ENCODE data around the gene SLC15A1. TPM values are rescaled to one million over a fixed set of nuclear protein-coding genes. Genes with fewer than 3 reads are reported as not detected.
"Not testable (repeated sequence)": the region's sequence is repeated elsewhere in the genome, so short reads cannot be mapped to it uniquely, and the experiment has no call there.

The SLC15A1 gene
- polyA plus RNA-seq, 1 donor = 388 TPM

DNA sequence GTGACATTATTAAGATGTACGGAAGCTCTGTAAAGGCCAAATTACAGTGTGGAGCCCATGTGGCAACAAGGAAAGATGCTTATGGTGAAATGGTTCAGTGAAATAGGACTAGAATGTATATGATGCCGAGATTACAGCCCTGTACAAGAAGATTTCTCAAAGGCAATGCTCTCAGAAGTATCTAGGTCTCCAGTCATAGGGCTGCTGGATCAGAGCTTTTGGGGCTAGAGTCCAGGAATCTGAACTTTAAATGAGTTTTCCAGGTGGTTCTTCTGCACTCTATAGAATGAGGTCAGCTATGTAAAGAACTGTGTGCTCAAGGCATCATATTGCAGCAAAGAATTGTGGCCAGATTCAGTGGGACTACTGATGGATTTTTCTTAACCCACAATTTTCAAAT lies 100.2 kb downstream of the SLC15A1 start:
- 86% methylated on average over 1 of the region's 2 CpGs for WGBS (ENCODE audit: insufficient coverage, low lambda C conversion rate)
- DNase-seq = peak in 1 of 2 donors; percentile 35
- H3K27me3 ChIP-seq (ENCODE audit: control insufficient read depth, insufficient read depth, low read length) = no peaks in the 10 kb centered on the region

DNA sequence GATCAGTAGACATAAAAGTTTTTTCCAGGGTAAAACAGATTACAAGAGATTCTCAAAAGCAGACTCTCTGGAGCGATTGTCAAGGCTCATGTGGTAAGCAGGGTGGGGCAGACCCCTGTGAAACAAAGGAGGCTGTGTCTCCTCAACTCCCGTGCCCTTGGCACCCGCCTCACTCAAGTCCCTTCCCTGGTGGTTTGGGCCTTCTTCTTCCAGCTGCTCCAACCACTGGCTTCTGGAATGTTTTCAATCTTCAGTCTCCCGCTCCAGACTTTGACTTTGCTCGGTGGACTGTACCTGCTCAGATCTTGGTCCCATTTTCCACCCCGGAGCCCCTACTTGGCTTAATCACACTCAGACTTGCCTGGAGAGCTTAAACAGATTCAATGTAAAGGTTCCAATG lies 100.7 kb downstream of the SLC15A1 start:
- peak in 1 of 2 donors; percentile 55 for DNase-seq
- WGBS (ENCODE audit: insufficient coverage, low lambda C conversion rate) = 50% methylated on average over 2 of the region's 6 CpGs
- H3K4me1 ChIP-seq (ENCODE audit: control insufficient read depth, insufficient read depth, low read length) = peaks cover 54% of the 10 kb centered on the region

More for the DNA sequence above, 100.2 kb downstream of the SLC15A1 start:
- Histone ChIP-seq H3K9me3 (ENCODE audit: control insufficient read depth, low read depth, low read length) (no peaks in the 10 kb centered on the region), H3K4me3 (ENCODE audit: low read length) (no peak overlapping the region), H3K27ac (ENCODE audit: low read length) (peak overlapping the region; percentile 84), H3K36me3 (ENCODE audit: control insufficient read depth, insufficient read depth, low read length) (no peaks in the 10 kb centered on the region), H3K4me1 (ENCODE audit: control insufficient read depth, insufficient read depth, low read length) (peaks cover 51% of the 10 kb centered on the region)

DNA sequence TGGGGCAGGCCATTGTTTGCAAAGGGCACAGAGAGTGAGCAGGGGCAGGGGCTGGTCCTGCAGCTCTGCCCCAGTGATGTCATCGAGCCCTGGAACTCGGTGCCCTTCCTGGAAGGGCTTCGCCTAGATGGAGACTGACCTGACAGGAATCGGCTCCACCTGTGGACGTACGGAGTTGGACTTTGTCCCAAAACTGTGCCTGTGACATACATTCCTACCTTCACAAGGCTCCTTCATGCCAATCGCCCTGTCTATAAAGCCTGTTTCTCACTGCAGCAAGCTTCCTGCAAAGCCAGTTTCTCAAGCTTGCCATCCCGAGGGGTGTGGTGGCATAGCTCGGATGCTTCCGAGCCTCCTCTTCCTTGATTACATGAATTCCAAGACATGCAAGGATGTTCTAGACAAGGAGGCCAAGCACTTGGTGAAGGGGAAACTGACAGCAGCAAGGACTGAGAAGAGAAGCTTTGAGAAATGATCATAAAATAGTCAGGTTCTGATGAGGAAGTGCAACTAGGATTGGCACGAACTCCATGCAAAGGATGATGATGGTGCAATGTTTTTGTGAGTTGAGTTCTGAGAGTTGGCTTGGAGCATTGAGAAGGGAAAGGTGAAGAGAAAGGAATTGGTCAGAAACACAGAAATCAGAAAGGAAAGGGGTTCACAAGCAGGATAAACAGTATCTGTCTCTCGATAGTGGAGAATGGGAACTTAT lies 101.9 kb downstream of the SLC15A1 start:
- WGBS (ENCODE audit: insufficient coverage, low lambda C conversion rate) = no CpG with 5 or more reads among the region's 12 CpGs
- H3K4me3 ChIP-seq (ENCODE audit: low read length) = no peak overlapping the region
- H3K27ac ChIP-seq (ENCODE audit: low read length) = peak overlapping the region; percentile 84
- H3K4me1 ChIP-seq (ENCODE audit: control insufficient read depth, insufficient read depth, low read length) = peaks cover 54% of the 10 kb centered on the region
- H3K36me3 ChIP-seq (ENCODE audit: control insufficient read depth, insufficient read depth, low read length) = no peaks in the 10 kb centered on the region
- no peaks in the 10 kb centered on the region for H3K9me3 ChIP-seq (ENCODE audit: control insufficient read depth, low read depth, low read length)
- H3K27me3 ChIP-seq (ENCODE audit: control insufficient read depth, insufficient read depth, low read length) = no peaks in the 10 kb centered on the region
- peak; percentile 97 to 98 for DNase-seq

More for the DNA sequence above, 100.7 kb downstream of the SLC15A1 start:
- Histone ChIP-seq H3K4me3 (ENCODE audit: low read length) (no peak overlapping the region), H3K36me3 (ENCODE audit: control insufficient read depth, insufficient read depth, low read length) (no peaks in the 10 kb centered on the region), H3K9me3 (ENCODE audit: control insufficient read depth, low read depth, low read length) (no peaks in the 10 kb centered on the region), H3K27me3 (ENCODE audit: control insufficient read depth, insufficient read depth, low read length) (no peaks in the 10 kb centered on the region), H3K27ac (ENCODE audit: low read length) (peak overlapping the region; percentile 84)

DNA sequence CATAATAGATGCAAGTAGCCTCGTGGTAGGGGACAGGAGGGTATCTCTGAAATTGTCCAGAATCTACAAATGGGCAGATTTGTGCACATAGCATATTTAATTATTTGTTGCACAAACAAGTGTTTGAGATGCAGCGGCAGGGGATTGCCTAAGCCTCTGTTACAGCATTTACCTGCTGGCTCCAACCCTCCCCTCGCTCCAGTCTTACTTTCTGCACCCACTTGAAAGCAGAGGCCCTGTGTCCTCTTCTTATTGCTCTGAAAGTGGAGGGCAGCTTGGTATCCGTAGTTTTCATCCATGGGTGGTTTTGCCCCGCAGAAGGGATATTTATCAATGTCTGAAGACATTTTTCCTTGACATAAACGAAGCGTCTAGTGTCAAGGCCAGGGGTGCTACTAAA lies 102.6 kb downstream of the SLC15A1 start:
- no peaks in the 10 kb centered on the region for H3K36me3 ChIP-seq (ENCODE audit: control insufficient read depth, insufficient read depth, low read length)
- H3K4me3 ChIP-seq (ENCODE audit: low read length) = no peak overlapping the region
- 100% methylated on average over 1 of the region's 7 CpGs for WGBS (ENCODE audit: insufficient coverage, low lambda C conversion rate)
- peak overlapping the region; percentile 84 for H3K27ac ChIP-seq (ENCODE audit: low read length)
- H3K9me3 ChIP-seq (ENCODE audit: control insufficient read depth, low read depth, low read length) = no peaks in the 10 kb centered on the region
- H3K27me3 ChIP-seq (ENCODE audit: control insufficient read depth, insufficient read depth, low read length) = no peaks in the 10 kb centered on the region
- no peak for DNase-seq
- peaks cover 54% of the 10 kb centered on the region for H3K4me1 ChIP-seq (ENCODE audit: control insufficient read depth, insufficient read depth, low read length)

DNA sequence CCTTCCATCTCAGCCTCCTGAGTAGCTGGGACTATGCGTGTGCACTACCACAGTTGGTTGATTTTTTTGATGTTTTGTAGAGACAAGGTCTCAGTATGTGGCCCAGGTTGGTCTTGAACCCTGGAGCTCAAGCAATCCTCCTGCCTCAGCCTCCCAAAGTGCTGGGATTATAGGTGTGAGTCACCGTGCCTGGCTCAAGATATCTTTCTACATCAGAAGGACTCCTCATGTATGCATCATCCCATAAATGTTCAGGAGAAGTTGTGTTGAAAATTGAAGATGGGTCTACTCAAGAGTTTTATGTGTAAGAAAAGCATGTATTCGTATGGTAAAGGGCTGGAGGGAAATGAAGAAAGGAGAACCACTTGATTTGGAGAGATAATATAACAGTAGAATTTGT lies 103.8 kb downstream of the SLC15A1 start:
- H3K4me3 ChIP-seq (ENCODE audit: low read length) = no peak overlapping the region
- H3K27ac ChIP-seq (ENCODE audit: low read length) = peak overlapping the region; percentile 84
- 89% methylated on average over 1 of the region's 3 CpGs for WGBS (ENCODE audit: insufficient coverage, low lambda C conversion rate)
- no peaks in the 10 kb centered on the region for H3K27me3 ChIP-seq (ENCODE audit: control insufficient read depth, insufficient read depth, low read length)
- H3K4me1 ChIP-seq (ENCODE audit: control insufficient read depth, insufficient read depth, low read length) = peaks cover 54% of the 10 kb centered on the region
- DNase-seq = no peak
- no peaks in the 10 kb centered on the region for H3K9me3 ChIP-seq (ENCODE audit: control insufficient read depth, low read depth, low read length)
- no peaks in the 10 kb centered on the region for H3K36me3 ChIP-seq (ENCODE audit: control insufficient read depth, insufficient read depth, low read length)

DNA sequence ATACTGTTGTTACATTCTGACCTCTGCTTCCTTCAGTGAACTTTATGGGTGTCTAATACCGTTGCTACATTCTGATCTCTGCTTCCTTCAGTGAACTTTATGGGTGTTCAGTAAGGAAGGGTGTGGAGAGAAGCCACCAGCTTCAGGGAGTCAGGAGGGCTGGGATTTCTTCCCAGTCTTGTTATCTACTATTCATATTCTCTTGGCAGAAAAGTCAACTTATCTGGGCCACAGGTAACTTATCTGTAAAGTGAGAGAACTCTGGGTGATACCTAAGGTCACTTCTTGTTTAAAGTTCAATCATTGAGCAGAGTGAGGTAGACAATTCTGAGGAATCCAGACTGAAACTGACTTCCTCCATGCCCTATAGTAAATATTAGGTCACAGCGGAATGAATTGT lies 104.3 kb downstream of the SLC15A1 start:
- no peaks in the 10 kb centered on the region for H3K9me3 ChIP-seq (ENCODE audit: control insufficient read depth, low read depth, low read length)
- H3K36me3 ChIP-seq (ENCODE audit: control insufficient read depth, insufficient read depth, low read length) = no peaks in the 10 kb centered on the region
- H3K4me3 ChIP-seq (ENCODE audit: low read length) = no peak overlapping the region
- H3K27ac ChIP-seq (ENCODE audit: low read length) = peak overlapping the region; percentile 84
- peak; percentile 92 to 97 for DNase-seq
- H3K27me3 ChIP-seq (ENCODE audit: control insufficient read depth, insufficient read depth, low read length) = no peaks in the 10 kb centered on the region
- peaks cover 52% of the 10 kb centered on the region for H3K4me1 ChIP-seq (ENCODE audit: control insufficient read depth, insufficient read depth, low read length)
- 40% methylated on average over 1 of the region's 2 CpGs for WGBS (ENCODE audit: insufficient coverage, low lambda C conversion rate)

DNA sequence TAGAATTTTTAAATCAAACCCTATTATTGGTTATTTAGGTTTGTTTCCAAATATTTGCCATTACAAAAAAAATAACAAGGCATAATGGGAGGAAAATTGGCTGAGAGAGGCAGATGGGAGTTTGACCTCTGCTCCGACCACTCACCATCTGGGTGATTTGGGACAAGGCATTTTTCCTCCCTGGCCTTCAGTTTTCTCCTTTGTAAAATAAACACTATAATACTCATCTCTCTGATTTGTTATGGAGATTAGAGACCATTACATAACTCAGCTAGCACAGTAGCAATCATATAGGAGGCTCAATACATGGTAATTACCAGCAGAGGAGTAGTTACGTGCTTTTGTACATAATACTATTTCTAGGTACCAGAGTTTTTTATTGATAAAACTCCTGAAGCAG lies 105.4 kb downstream of the SLC15A1 start:
- no peak for DNase-seq
- H3K27me3 ChIP-seq (ENCODE audit: control insufficient read depth, insufficient read depth, low read length) = no peaks in the 10 kb centered on the region
- no peaks in the 10 kb centered on the region for H3K9me3 ChIP-seq (ENCODE audit: control insufficient read depth, low read depth, low read length)
- no peaks in the 10 kb centered on the region for H3K36me3 ChIP-seq (ENCODE audit: control insufficient read depth, insufficient read depth, low read length)
- H3K4me3 ChIP-seq (ENCODE audit: low read length) = no peak overlapping the region
- WGBS (ENCODE audit: insufficient coverage, low lambda C conversion rate) = no CpG with 5 or more reads among the region's 2 CpGs
- peak overlapping the region; percentile 84 for H3K27ac ChIP-seq (ENCODE audit: low read length)
- H3K4me1 ChIP-seq (ENCODE audit: control insufficient read depth, insufficient read depth, low read length) = peaks cover 46% of the 10 kb centered on the region

DNA sequence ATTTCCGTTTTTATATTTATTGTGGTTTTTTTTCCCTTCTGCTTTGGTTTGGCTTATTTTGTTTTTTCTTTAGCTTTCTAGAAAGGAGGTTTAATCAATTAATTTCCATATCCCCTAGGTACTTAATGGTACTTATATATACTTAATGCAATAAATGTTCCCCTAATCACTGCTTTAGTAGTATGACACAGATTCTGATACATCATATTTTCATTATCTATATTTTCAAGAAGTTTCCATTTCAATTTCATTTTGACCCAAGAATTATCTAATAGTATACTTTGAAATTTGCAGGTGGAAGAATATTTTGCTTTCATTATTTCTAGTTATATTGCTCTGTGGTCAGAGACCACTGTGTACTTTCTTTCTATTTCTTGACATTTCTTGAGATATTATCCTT lies 109.0 kb downstream of the SLC15A1 start:
- no peak for DNase-seq
- Histone ChIP-seq H3K27me3 (ENCODE audit: control insufficient read depth, insufficient read depth, low read length) (no peaks in the 10 kb centered on the region), H3K27ac (ENCODE audit: low read length) (no peak overlapping the region), H3K36me3 (ENCODE audit: control insufficient read depth, insufficient read depth, low read length) (no peaks in the 10 kb centered on the region), H3K4me3 (ENCODE audit: low read length) (no peak overlapping the region), H3K4me1 (ENCODE audit: control insufficient read depth, insufficient read depth, low read length) (peaks cover 10% of the 10 kb centered on the region), H3K9me3 (ENCODE audit: control insufficient read depth, low read depth, low read length) (no peaks in the 10 kb centered on the region)
- WGBS (ENCODE audit: insufficient coverage, low lambda C conversion rate) = 82% methylated on average over 1 of the region's 1 CpG

DNA sequence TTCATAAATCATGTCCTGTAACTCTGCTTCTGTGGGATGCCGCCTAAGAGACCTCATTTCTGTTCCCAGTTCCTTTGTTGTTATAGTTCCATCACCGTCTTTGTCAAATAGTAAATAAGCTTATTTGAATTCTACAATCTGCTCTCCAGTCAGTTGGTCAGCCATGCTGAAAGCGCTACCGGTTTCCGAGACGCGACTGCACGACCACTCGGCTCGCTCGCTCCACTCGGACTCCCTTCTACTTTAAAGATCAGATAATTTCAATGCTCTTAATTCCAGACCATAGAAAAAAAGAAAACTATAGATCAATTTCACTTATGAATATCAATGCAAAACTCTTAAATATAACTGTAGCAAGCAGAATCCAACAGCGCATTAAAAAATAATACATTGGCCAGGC lies 111.4 kb downstream of the SLC15A1 start:
- WGBS (ENCODE audit: insufficient coverage, low lambda C conversion rate) = 86% methylated on average over 2 of the region's 13 CpGs
- Histone ChIP-seq H3K27me3 (ENCODE audit: control insufficient read depth, insufficient read depth, low read length) (no peaks in the 10 kb centered on the region), H3K4me1 (ENCODE audit: control insufficient read depth, insufficient read depth, low read length) (no peaks in the 10 kb centered on the region), H3K36me3 (ENCODE audit: control insufficient read depth, insufficient read depth, low read length) (no peaks in the 10 kb centered on the region), H3K4me3 (ENCODE audit: low read length) (no peak overlapping the region), H3K27ac (ENCODE audit: low read length) (no peak overlapping the region), H3K9me3 (ENCODE audit: control insufficient read depth, low read depth, low read length) (no peaks in the 10 kb centered on the region)
- DNase-seq = no peak

DNA sequence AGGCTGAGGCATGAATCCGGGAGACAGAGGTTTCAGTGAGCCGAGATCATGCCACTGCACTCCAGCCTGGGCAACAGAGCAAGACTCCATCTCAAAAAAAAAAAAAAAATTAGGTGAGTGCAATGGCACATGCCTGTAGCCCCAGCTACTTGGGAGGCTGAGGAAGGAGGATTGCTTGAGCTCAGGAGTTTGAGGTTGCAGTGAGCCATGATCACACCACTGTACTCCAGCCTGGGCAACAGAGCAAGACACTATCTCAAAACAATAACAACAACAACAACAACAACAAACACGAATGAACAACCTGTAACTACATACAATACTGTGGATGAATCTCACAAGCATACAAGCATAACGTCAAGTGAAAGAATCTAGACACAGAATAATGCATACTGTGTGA lies 112.7 kb downstream of the SLC15A1 start:
- not testable (repeated sequence) for H3K9me3 ChIP-seq (ENCODE audit: control insufficient read depth, low read depth, low read length); DNase-seq; H3K36me3 ChIP-seq (ENCODE audit: control insufficient read depth, insufficient read depth, low read length); H3K4me3 ChIP-seq (ENCODE audit: low read length); H3K27me3 ChIP-seq (ENCODE audit: control insufficient read depth, insufficient read depth, low read length); H3K4me1 ChIP-seq (ENCODE audit: control insufficient read depth, insufficient read depth, low read length); H3K27ac ChIP-seq (ENCODE audit: low read length)
- no CpG with 5 or more reads among the region's 4 CpGs for WGBS (ENCODE audit: insufficient coverage, low lambda C conversion rate)

DNA sequence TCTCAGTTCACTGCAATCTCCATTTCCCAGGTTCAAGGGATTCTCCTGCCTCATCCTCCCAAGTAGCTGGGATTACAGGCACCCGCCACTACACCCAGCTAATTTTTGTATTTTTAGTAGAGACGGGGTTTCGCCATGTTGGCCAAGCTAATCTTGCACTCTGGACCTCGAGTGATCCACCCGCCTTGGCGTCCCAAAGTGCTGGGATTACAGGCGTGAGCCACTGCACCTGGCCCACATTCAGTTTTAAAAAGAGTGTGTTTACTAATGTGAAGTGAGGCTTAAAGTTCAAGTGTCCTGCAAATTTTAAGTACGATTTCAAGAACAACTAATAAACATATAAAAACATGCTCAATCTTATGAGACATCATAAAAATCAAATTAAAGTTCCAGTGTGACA lies 114.1 kb downstream of the SLC15A1 start:
- not testable (repeated sequence) for H3K9me3 ChIP-seq (ENCODE audit: control insufficient read depth, low read depth, low read length)
- 71% methylated on average over 1 of the region's 8 CpGs for WGBS (ENCODE audit: insufficient coverage, low lambda C conversion rate)

More for the DNA sequence above, 114.1 kb downstream of the SLC15A1 start:
- not testable (repeated sequence) for H3K27me3 ChIP-seq (ENCODE audit: control insufficient read depth, insufficient read depth, low read length); H3K27ac ChIP-seq (ENCODE audit: low read length); H3K36me3 ChIP-seq (ENCODE audit: control insufficient read depth, insufficient read depth, low read length); H3K4me1 ChIP-seq (ENCODE audit: control insufficient read depth, insufficient read depth, low read length); H3K4me3 ChIP-seq (ENCODE audit: low read length); DNase-seq
